Loucy (cell line): ENCODE measurements around the gene GALNT1.
A peak's percentile ranks its signal among the peaks of the same experiment; 100 is the strongest.

Experiments used
- H2AFZ ChIP-seq: fragments of 200-600 bp; sonication (generic); 2 replicates; pipeline ENCODE4 v1.6.0; 2016; ENCODE audit warnings: antibody characterized with exemption, mild to moderate bottlenecking, low read length, moderate library complexity
- H3F3A ChIP-seq: fragments of 200-600 bp; 2 replicates; pipeline ENCODE4 v1.6.0; 2016; ENCODE audit warnings: antibody characterized with exemption, low read depth, mild to moderate bottlenecking
- H3K27me3 ChIP-seq: fragments of 200-600 bp; sonication (generic); 2 replicates; pipeline ENCODE4 v1.6.1; 2014; ENCODE audit warnings: low read length, mild to moderate bottlenecking; ENCODE audit not compliant: insufficient read depth, poor library complexity, severe bottlenecking
- H3K36me3 ChIP-seq: fragments of 200-600 bp; sonication (generic); 2 replicates; pipeline ENCODE4 v1.6.1; 2016; ENCODE audit warnings: low read length; ENCODE audit not compliant: insufficient read depth
- H3K4me1 ChIP-seq: fragments of 200-600 bp; sonication (generic); 2 replicates; pipeline ENCODE4 v1.5.1; 2014; ENCODE audit warnings: low read length, mild to moderate bottlenecking; ENCODE audit not compliant: insufficient read depth, poor library complexity, severe bottlenecking
- H3K4me2 ChIP-seq: fragments of 200-600 bp; sonication (generic); 2 replicates; pipeline ENCODE4 v1.6.0; 2014; ENCODE audit warnings: antibody characterized with exemption, low read length, low read depth, mild to moderate bottlenecking; ENCODE audit not compliant: poor library complexity, severe bottlenecking
- H3K4me3 ChIP-seq: fragments of 200-600 bp; sonication (generic); 2 replicates; pipeline ENCODE4 v1.5.1; 2014; ENCODE audit warnings: low read length, mild to moderate bottlenecking, mixed read lengths; ENCODE audit not compliant: poor library complexity, severe bottlenecking
- H3K79me2 ChIP-seq: fragments of 200-600 bp; sonication (generic); 2 replicates; pipeline ENCODE4 v1.6.1; 2014; ENCODE audit warnings: low read length; ENCODE audit not compliant: insufficient read depth
- H3K9ac ChIP-seq: fragments of 200-600 bp; sonication (generic); 2 replicates; pipeline ENCODE4 v1.6.0; 2014; ENCODE audit warnings: mild to moderate bottlenecking, low read depth, low read length, moderate library complexity; ENCODE audit not compliant: poor library complexity, severe bottlenecking
- H3K9me2 ChIP-seq: fragments of 200-600 bp; sonication (generic); replicated peaks from 2 replicates; pipeline ENCODE4 v1.6.1; 2016; ENCODE audit warnings: low read depth, low read length, mixed read lengths
- H3K9me3 ChIP-seq: fragments of 200-600 bp; sonication (generic); 2 replicates; pipeline ENCODE4 v1.6.1; 2014; ENCODE audit warnings: mild to moderate bottlenecking, antibody characterized with exemption, low read length, low read depth; ENCODE audit not compliant: insufficient read depth
- H4K20me1 ChIP-seq: fragments of 200-600 bp; sonication (generic); 2 replicates; pipeline ENCODE4 v1.6.0; 2014; ENCODE audit warnings: antibody characterized with exemption, low read length, mild to moderate bottlenecking; ENCODE audit not compliant: insufficient read depth, poor library complexity, severe bottlenecking
- CTCF ChIP-seq: fragments of 200-600 bp; sonication (generic); conservative IDR thresholded peaks from 2 replicates; pipeline ENCODE4 v1.5.1; 2014; ENCODE audit warnings: mild to moderate bottlenecking, antibody characterized with exemption, low read length
- EZH2phosphoT487 ChIP-seq: fragments of 200-600 bp; IDR thresholded peaks from 2 replicates; pipeline ENCODE4 v1.6.1; 2018; ENCODE audit warnings: antibody characterized with exemption, mild to moderate bottlenecking, moderate library complexity, borderline replicate concordance

The GALNT1 gene

GRCh38 chr18:35616664-35617423 lies 35.3 kb downstream of the GALNT1 start:
- Histone ChIP-seq H3K4me3 (peak overlapping the region; percentile 69), H2AFZ (peak overlapping the region; percentile 64), H3K36me3 (no peaks in the 10 kb centered on the region), H3K9ac (peak overlapping the region; percentile 58), H4K20me1 (peaks cover 3% of the 10 kb centered on the region), H3K4me2 (peak overlapping the region; percentile 85), H3K27me3 (no peaks in the 10 kb centered on the region), H3K79me2 (peaks cover 67% of the 10 kb centered on the region), H3K4me1 (peaks cover 51% of the 10 kb centered on the region), H3K9me3 (no peaks in the 10 kb centered on the region), H3K9me2 (no peaks in the 10 kb centered on the region), H3F3A (peaks cover 11% of the 10 kb centered on the region; the same call in 1 of the 2 replicates)
- TF ChIP-seq EZH2phosphoT487 = no peak
- 0 out of 2 replicates have a peak, but pooled peaks have one; percentile 8 for TF ChIP-seq CTCF

DNA sequence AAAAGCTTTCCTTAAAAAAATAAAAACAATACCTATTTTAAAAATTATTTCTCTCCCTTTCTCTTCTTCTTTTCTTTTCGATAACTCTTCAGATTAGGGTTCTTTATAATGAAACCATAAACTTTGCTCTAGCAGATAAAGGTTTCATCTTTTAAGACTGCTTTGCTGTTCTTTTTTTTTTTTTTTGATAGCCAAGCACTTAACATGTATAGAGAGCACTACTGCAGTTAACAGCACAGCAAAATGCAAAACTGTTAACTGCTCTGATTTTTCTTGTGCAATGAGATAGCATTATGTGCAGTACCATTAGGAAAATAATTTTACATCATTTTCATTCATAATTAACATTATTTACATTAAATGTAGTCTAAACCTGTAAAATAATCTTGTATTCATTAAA lies 36.3 kb downstream of the GALNT1 start:
- H3K9me2 ChIP-seq = no peaks in the 10 kb centered on the region
- H4K20me1 ChIP-seq = peaks cover 3% of the 10 kb centered on the region
- peaks cover 62% of the 10 kb centered on the region for H3K79me2 ChIP-seq
- H3K4me1 ChIP-seq = peaks cover 55% of the 10 kb centered on the region
- H3K9ac ChIP-seq = peak overlapping the region; percentile 7
- H3K36me3 ChIP-seq = no peaks in the 10 kb centered on the region
- no peak overlapping the region for H2AFZ ChIP-seq
- peaks cover 11% of the 10 kb centered on the region; the same call in 1 of the 2 replicates for H3F3A ChIP-seq
- no peak overlapping the region for H3K4me3 ChIP-seq
- TF ChIP-seq EZH2phosphoT487 (no peak), CTCF (no peak)
- no peaks in the 10 kb centered on the region for H3K9me3 ChIP-seq
- H3K4me2 ChIP-seq = peak overlapping the region; percentile 85
- H3K27me3 ChIP-seq = no peaks in the 10 kb centered on the region

GRCh38 chr18:35618289-35618688 lies 36.7 kb downstream of the GALNT1 start:
- peaks cover 55% of the 10 kb centered on the region for H3K4me1 ChIP-seq
- TF ChIP-seq CTCF (no peak), EZH2phosphoT487 (no peak)
- H3K9me2 ChIP-seq = no peaks in the 10 kb centered on the region
- H3K79me2 ChIP-seq = peaks cover 59% of the 10 kb centered on the region
- no peak overlapping the region for H2AFZ ChIP-seq
- H3K9ac ChIP-seq = no peak overlapping the region
- H3F3A ChIP-seq = peaks cover 11% of the 10 kb centered on the region; the same call in 1 of the 2 replicates
- no peak overlapping the region for H3K4me2 ChIP-seq
- no peak overlapping the region for H3K4me3 ChIP-seq
- H3K36me3 ChIP-seq = no peaks in the 10 kb centered on the region
- no peaks in the 10 kb centered on the region for H3K27me3 ChIP-seq
- H4K20me1 ChIP-seq = peaks cover 3% of the 10 kb centered on the region
- H3K9me3 ChIP-seq = no peaks in the 10 kb centered on the region
